WTC11 (cell line): ENCODE results near the gene RAPGEF1. TPM values are rescaled to one million over a fixed set of nuclear protein-coding genes. Genes with fewer than 3 reads are reported as not detected.

Source experiments
- ATAC-seq: fragments of 200-7000 bp; cut with Tn5 transposase; 2 replicates; pipeline ENCODE4 v1.10.0; 2021; ENCODE audit warnings: mild to moderate bottlenecking, moderate library complexity
- CTCF ChIA-PET: fragments of 300-600 bp; sonication (Branson Sonifier 250); formaldehyde crosslinking; loops from one replicate; lab custom pipeline; 2021; ENCODE audit warnings: antibody characterized with exemption; lab: Charles Lee
- POLR2A ChIA-PET: fragments of 350-600 bp; sonication (Branson Sonifier 250); formaldehyde crosslinking; loops from one replicate; lab custom pipeline; 2021; ENCODE audit warnings: antibody characterized with exemption; lab: Charles Lee
- DNase-seq: peaks from one replicate; pipeline ENCODE4 v3.0.0; 2021; ENCODE audit warnings: low spot score
- H3K27ac Mint-ChIP-seq: 2 replicates; pipeline ENCODE4 v1.8.0; 2021; ENCODE audit warnings: mixed read lengths
- H3K27me3 Mint-ChIP-seq: 2 replicates; pipeline ENCODE4 v1.8.0; 2021; ENCODE audit warnings: low read depth, mild to moderate bottlenecking, moderate library complexity, mixed read lengths
- H3K36me3 Mint-ChIP-seq: 2 replicates; pipeline ENCODE4 v1.8.0; 2021; ENCODE audit warnings: mixed read lengths
- H3K4me1 Mint-ChIP-seq: 2 replicates; pipeline ENCODE4 v1.8.0; 2022; ENCODE audit warnings: mixed read lengths
- H3K4me3 Mint-ChIP-seq: 2 replicates; pipeline ENCODE4 v1.8.0; 2021; ENCODE audit warnings: mild to moderate bottlenecking, moderate library complexity, mixed read lengths
- H3K9me3 Mint-ChIP-seq: 2 replicates; pipeline ENCODE4 v1.8.0; 2021; ENCODE audit warnings: mixed read lengths
- ATF1 ChIP-seq: sonication (generic); formaldehyde crosslinking; IDR thresholded peaks from 2 replicates; pipeline ENCODE4 v1.8.1; 2023; ENCODE audit warnings: mild to moderate bottlenecking, moderate library complexity, missing genetic modification reagents
- ATF2 ChIP-seq: sonication (generic); formaldehyde crosslinking; IDR thresholded peaks from 2 replicates; pipeline ENCODE4 v1.8.1; 2022; ENCODE audit warnings: low read depth, missing genetic modification reagents, borderline replicate concordance
- CBFB ChIP-seq: sonication (generic); formaldehyde crosslinking; IDR thresholded peaks from 2 replicates; pipeline ENCODE4 v1.8.1; 2022; ENCODE audit warnings: mild to moderate bottlenecking, low read depth, missing genetic modification reagents
- CDX4 ChIP-seq: fragments of 250-450 bp; sonication (Bioruptor Pico); IDR thresholded peaks from 2 replicates; pipeline ENCODE4 v1.9.0; 2021; ENCODE audit warnings: moderate library complexity, mild to moderate bottlenecking, inconsistent platforms, borderline replicate concordance
- CREM ChIP-seq: sonication (generic); formaldehyde crosslinking; IDR thresholded peaks from 2 replicates; pipeline ENCODE4 v1.8.1; 2022; ENCODE audit warnings: mild to moderate bottlenecking, missing genetic modification reagents, moderate library complexity
- E2F1 ChIP-seq: sonication (generic); formaldehyde crosslinking; IDR thresholded peaks from 2 replicates; pipeline ENCODE4 v1.8.0; 2022; ENCODE audit warnings: mild to moderate bottlenecking, missing genetic modification reagents
- ERG ChIP-seq: fragments of 250-450 bp; sonication (Bioruptor Pico); IDR thresholded peaks from 2 replicates; pipeline ENCODE4 v1.8.0; 2021; ENCODE audit warnings: mild to moderate bottlenecking
- ESRRA ChIP-seq: sonication (generic); formaldehyde crosslinking; IDR thresholded peaks from 2 replicates; pipeline ENCODE4 v1.8.1; 2022; ENCODE audit warnings: mild to moderate bottlenecking, missing genetic modification reagents, borderline replicate concordance
- ETV6 ChIP-seq: sonication (generic); formaldehyde crosslinking; IDR thresholded peaks from 2 replicates; pipeline ENCODE4 v1.8.1; 2022; ENCODE audit warnings: mild to moderate bottlenecking, missing genetic modification reagents
- FOXJ3 ChIP-seq: sonication (generic); formaldehyde crosslinking; IDR thresholded peaks from 2 replicates; pipeline ENCODE4 v1.9.0; 2021; ENCODE audit warnings: missing genetic modification reagents, mild to moderate bottlenecking, borderline replicate concordance
- FOXP4 ChIP-seq: sonication (generic); formaldehyde crosslinking; IDR thresholded peaks from 2 replicates; pipeline ENCODE4 v1.8.0; 2022; ENCODE audit warnings: mild to moderate bottlenecking, missing genetic modification reagents
- HMGXB4 ChIP-seq: sonication (generic); formaldehyde crosslinking; IDR thresholded peaks from 2 replicates; pipeline ENCODE4 v1.8.1; 2023; ENCODE audit warnings: mild to moderate bottlenecking, moderate library complexity, missing genetic modification reagents
- NFYB ChIP-seq: sonication (generic); formaldehyde crosslinking; conservative IDR thresholded peaks from 2 replicates; pipeline ENCODE4 v1.8.0; 2022; ENCODE audit warnings: low read depth, missing genetic modification reagents
- NR3C1 ChIP-seq: sonication (generic); formaldehyde crosslinking; conservative IDR thresholded peaks from 2 replicates; pipeline ENCODE4 v1.8.1; 2023; ENCODE audit warnings: low read depth, mild to moderate bottlenecking, missing genetic modification reagents
- SP1 ChIP-seq: sonication (generic); formaldehyde crosslinking; conservative IDR thresholded peaks from 2 replicates; pipeline ENCODE4 v1.8.1; 2022; ENCODE audit warnings: missing genetic modification reagents
- TEAD4 ChIP-seq: sonication (generic); formaldehyde crosslinking; IDR thresholded peaks from 2 replicates; pipeline ENCODE4 v1.8.0; 2022; ENCODE audit warnings: mild to moderate bottlenecking, missing genetic modification reagents
- TP53 ChIP-seq: sonication (generic); formaldehyde crosslinking; IDR thresholded peaks from 2 replicates; pipeline ENCODE4 v1.8.1; 2023; ENCODE audit warnings: mild to moderate bottlenecking, missing genetic modification reagents
- ZBTB43 ChIP-seq: sonication (generic); formaldehyde crosslinking; IDR thresholded peaks from 2 replicates; pipeline ENCODE4 v1.8.1; 2023; ENCODE audit warnings: mild to moderate bottlenecking, missing genetic modification reagents
- ZMAT4 ChIP-seq: fragments of 250-450 bp; sonication (Bioruptor Pico); IDR thresholded peaks from 2 replicates; pipeline ENCODE4 v1.9.0; 2021; ENCODE audit warnings: mild to moderate bottlenecking
- ZNF263 ChIP-seq: sonication (generic); formaldehyde crosslinking; IDR thresholded peaks from 2 replicates; pipeline ENCODE4 v1.8.1; 2022; ENCODE audit warnings: low read depth, mild to moderate bottlenecking, moderate library complexity, missing genetic modification reagents
- ZNF396 ChIP-seq: fragments of 250-450 bp; sonication (Bioruptor Pico); IDR thresholded peaks from 2 replicates; pipeline ENCODE4 v1.8.0; 2021; ENCODE audit warnings: mild to moderate bottlenecking, moderate library complexity, borderline replicate concordance
- ZNF423 ChIP-seq: fragments of 250-450 bp; sonication (Bioruptor Pico); IDR thresholded peaks from 2 replicates; pipeline ENCODE4 v2.1.2; 2022; ENCODE audit warnings: mild to moderate bottlenecking, moderate library complexity
- ZNF425 ChIP-seq: fragments of 250-450 bp; sonication (Bioruptor Pico); conservative IDR thresholded peaks from 2 replicates; pipeline ENCODE4 v1.9.0; 2021; ENCODE audit warnings: mild to moderate bottlenecking
- total RNA-seq: library from RNA; stranded (reverse); gene quantifications from 3 replicates; pipeline ENCODE4 v1.2.3, GENCODE V29; 2021

The RAPGEF1 gene
- total RNA-seq, 1 experiment from 2014 or later = 66.2 TPM

- ChIA-PET POLR2A (no interaction called here), CTCF (interaction anchor here (1.9 kb wide), 1 partner anchor 8 kb away, joined by 4 read pairs; no protein-coding TSS in a partner anchor)
- no peak for ATAC-seq
- no peak for DNase-seq
- TF ChIP-seq CREM (CRISPR knock-in tag) (no peak), E2F1 (CRISPR knock-in tag) (no peak), ATF2 (CRISPR knock-in tag) (no peak), ZMAT4 (no peak), HMGXB4 (CRISPR knock-in tag) (no peak), CBFB (CRISPR knock-in tag) (no peak), FOXJ3 (CRISPR knock-in tag) (no peak), ZNF423 (CRISPR knock-in tag) (no peak), ATF1 (CRISPR knock-in tag) (no peak), NFYB (CRISPR knock-in tag) (no peak), ZNF263 (no peak), CDX4 (CRISPR knock-in tag) (no peak), ZNF425 (CRISPR knock-in tag) (no peak)
- Mint-ChIP-seq H3K27ac (no peak overlapping the region), H3K4me3 (no peak overlapping the region), H3K36me3 (peaks cover 19% of the 10 kb centered on the region), H3K4me1 (peaks cover 5% of the 10 kb centered on the region), H3K9me3 (no peaks in the 10 kb centered on the region), H3K27me3 (no peaks in the 10 kb centered on the region)
These were observed 126.0 kb downstream of the RAPGEF1 start for GRCh38 chr9:131613921-131614320.

GRCh38 chr9:131612851-131613250, 127.0 kb downstream of the RAPGEF1 start:
- H3K9me3 Mint-ChIP-seq = no peaks in the 10 kb centered on the region
- peaks cover 16% of the 10 kb centered on the region for H3K4me1 Mint-ChIP-seq
- no peak for ATAC-seq
- no peaks in the 10 kb centered on the region for H3K27me3 Mint-ChIP-seq
- H3K27ac Mint-ChIP-seq = peak overlapping the region; percentile 46
- H3K4me3 Mint-ChIP-seq = no peak overlapping the region
- peaks cover 10% of the 10 kb centered on the region; the same call in 1 of the 2 replicates for H3K36me3 Mint-ChIP-seq
- ChIA-PET POLR2A (no interaction called here), CTCF (interaction anchor here (1.9 kb wide), 1 partner anchor 9 kb away, joined by 4 read pairs; no protein-coding TSS in a partner anchor)
- DNase-seq = no peak
- TF ChIP-seq ZNF423 (CRISPR knock-in tag) (no peak), ESRRA (CRISPR knock-in tag) (no peak), ZBTB43 (CRISPR knock-in tag) (no peak), ERG (CRISPR knock-in tag) (no peak), TP53 (no peak), FOXP4 (no peak), ETV6 (CRISPR knock-in tag) (no peak), ZNF396 (CRISPR knock-in tag) (no peak), CREM (CRISPR knock-in tag) (no peak), NR3C1 (CRISPR knock-in tag) (no peak), TEAD4 (CRISPR knock-in tag) (no peak), SP1 (CRISPR knock-in tag) (no peak)
